ENCODE data around the gene AKAP8L. TPM values are rescaled to one million over a fixed set of nuclear protein-coding genes. Genes with fewer than 3 reads are reported as not detected.

AKAP8L gene
- total RNA-seq, 4 donors from 2014 or later: 112 to 329 (median 172) TPM

- Histone ChIP-seq H3K27ac (peak overlapping the region in 2 of 4 donors; percentile 4 to 44), H3K36me3 (peaks cover 0 to 37% (median 16%) of the 10 kb centered on the region in 4 donors), H3K4me3 (no peak overlapping the region), H3K4me1 (peaks cover 13 to 37% (median 23%) of the 10 kb centered on the region in 4 donors), H3K27me3 (no peaks in the 10 kb centered on the region), H3K9me3 (no peaks in the 10 kb centered on the region)
- 82% methylated on average over 11 of the region's 21 CpGs; no CpG with 5 or more reads in 1 of the 2 donors for WGBS, 2 donors (ENCODE audit: low coverage in 1 of 2)
- intact Hi-C loops (cut with DNase I; ENCODE audit: low total_unique reads) (no loop called here), in situ Hi-C loops (cut with MboI; ENCODE audit: low pct_ligation_motif_present in 1 of 4, low pct_unique_long_range_greater_than_20kb in 1 of 4, low sequenced_read_pairs in 3 of 4) (no loop called here)
- TF ChIP-seq, protein P1, sequence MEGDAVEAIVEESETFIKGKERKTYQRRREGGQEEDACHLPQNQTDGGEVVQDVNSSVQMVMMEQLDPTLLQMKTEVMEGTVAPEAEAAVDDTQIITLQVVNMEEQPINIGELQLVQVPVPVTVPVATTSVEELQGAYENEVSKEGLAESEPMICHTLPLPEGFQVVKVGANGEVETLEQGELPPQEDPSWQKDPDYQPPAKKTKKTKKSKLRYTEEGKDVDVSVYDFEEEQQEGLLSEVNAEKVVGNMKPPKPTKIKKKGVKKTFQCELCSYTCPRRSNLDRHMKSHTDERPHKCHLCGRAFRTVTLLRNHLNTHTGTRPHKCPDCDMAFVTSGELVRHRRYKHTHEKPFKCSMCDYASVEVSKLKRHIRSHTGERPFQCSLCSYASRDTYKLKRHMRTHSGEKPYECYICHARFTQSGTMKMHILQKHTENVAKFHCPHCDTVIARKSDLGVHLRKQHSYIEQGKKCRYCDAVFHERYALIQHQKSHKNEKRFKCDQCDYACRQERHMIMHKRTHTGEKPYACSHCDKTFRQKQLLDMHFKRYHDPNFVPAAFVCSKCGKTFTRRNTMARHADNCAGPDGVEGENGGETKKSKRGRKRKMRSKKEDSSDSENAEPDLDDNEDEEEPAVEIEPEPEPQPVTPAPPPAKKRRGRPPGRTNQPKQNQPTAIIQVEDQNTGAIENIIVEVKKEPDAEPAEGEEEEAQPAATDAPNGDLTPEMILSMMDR (IDR thresholded peaks at IDR 0.05): no peak
- no peak for TF ChIP-seq POLR2A (IDR thresholded peaks at IDR 0.05)
- TF ChIP-seq EP300 (IDR thresholded peaks at IDR 0.05; ENCODE audit: low read depth): no peak
- TF ChIP-seq POLR2AphosphoS5 (IDR thresholded peaks at IDR 0.05): no peak
- DNase-seq: no peak
Observed at GRCh38 chr19:15374105-15374651, 44.6 kb downstream of the AKAP8L start.

GRCh38 chr19:15373644-15374043 lies 45.1 kb downstream of the AKAP8L start:
- Histone ChIP-seq H3K4me3 (no peak overlapping the region), H3K36me3 (peaks cover 0 to 41% (median 16%) of the 10 kb centered on the region in 4 donors), H3K27ac (no peak overlapping the region), H3K9me3 (no peaks in the 10 kb centered on the region), H3K27me3 (no peaks in the 10 kb centered on the region), H3K4me1 (peaks cover 13 to 37% (median 23%) of the 10 kb centered on the region in 4 donors)
- 40 to 92% methylated on average over 1 to 22 of the region's 22 CpGs for WGBS, 2 donors (ENCODE audit: low coverage in 1 of 2)
- intact Hi-C loops (cut with DNase I; ENCODE audit: low total_unique reads) (no loop called here), in situ Hi-C loops (cut with MboI; ENCODE audit: low pct_ligation_motif_present in 1 of 4, low pct_unique_long_range_greater_than_20kb in 1 of 4, low sequenced_read_pairs in 3 of 4) (no loop called here)
- DNase-seq: no peak
- TF ChIP-seq, protein P1 (IDR thresholded peaks at IDR 0.05): no peak

DNA sequence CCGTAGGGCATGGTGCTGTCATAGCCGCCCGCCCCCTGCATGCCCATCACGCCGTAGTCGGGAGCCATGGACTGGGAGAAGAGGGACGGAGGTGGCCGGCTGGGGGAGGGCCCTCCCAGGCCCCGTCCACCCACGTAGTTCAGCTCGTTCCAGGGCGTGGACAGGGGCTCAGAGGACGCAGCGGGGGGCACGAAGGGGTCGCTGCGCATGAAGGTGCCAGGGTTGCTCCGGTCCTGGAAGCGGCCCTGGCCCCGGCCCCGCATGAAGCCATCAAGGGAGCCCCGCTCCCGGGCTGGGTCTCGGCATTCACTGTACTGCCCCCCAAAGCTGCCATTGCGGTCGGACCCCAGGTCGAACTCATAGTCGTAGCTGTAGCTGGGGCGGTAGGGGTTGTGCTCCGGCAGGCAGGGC lies 45.9 kb downstream of the AKAP8L start:
- H3K4me3 ChIP-seq: no peak overlapping the region
- in situ Hi-C loops (cut with MboI; ENCODE audit: low pct_ligation_motif_present in 1 of 4, low pct_unique_long_range_greater_than_20kb in 1 of 4, low sequenced_read_pairs in 3 of 4) (no loop called here), intact Hi-C loops (cut with DNase I; ENCODE audit: low total_unique reads) (no loop called here)
- H3K9me3 ChIP-seq: no peaks in the 10 kb centered on the region
- H3K27ac ChIP-seq: no peak overlapping the region
- peaks cover 13 to 35% (median 21%) of the 10 kb centered on the region in 4 donors for H3K4me1 ChIP-seq
- DNase-seq: no peak
- TF ChIP-seq, protein P1 (IDR thresholded peaks at IDR 0.05): no peak
- no peak for TF ChIP-seq EP300 (IDR thresholded peaks at IDR 0.05; ENCODE audit: low read depth)
- TF ChIP-seq POLR2AphosphoS5 (IDR thresholded peaks at IDR 0.05): no peak
- TF ChIP-seq POLR2A (IDR thresholded peaks at IDR 0.05): no peak
- H3K27me3 ChIP-seq: no peaks in the 10 kb centered on the region
- 93% methylated on average over 29 of the region's 30 CpGs; no CpG with 5 or more reads in 1 of the 2 donors for WGBS, 2 donors (ENCODE audit: low coverage in 1 of 2)
- peaks cover 0 to 49% (median 19%) of the 10 kb centered on the region in 4 donors for H3K36me3 ChIP-seq

DNA sequence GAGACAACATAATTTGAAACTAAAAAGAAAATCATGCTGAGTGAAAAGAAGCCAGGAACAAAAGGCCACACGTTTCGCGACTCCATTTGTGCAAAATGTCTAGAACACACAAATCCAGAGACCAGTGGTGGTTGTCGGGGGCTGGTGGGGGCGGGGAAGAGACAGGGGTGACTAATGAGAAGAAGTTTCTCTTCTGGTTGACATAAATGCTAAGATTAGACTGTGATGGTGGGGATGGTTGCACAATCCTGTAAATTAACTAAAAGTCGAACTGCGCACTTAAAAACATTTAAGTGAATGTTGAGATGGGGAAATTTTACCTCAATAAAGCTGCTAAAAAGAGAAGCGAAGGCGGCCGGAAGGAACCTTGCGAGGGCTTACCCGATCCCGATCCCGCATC lies 46.3 kb downstream of the AKAP8L start:
- Histone ChIP-seq H3K27me3 (no peaks in the 10 kb centered on the region), H3K27ac (no peak overlapping the region), H3K36me3 (peaks cover 0 to 53% (median 21%) of the 10 kb centered on the region in 4 donors), H3K9me3 (no peaks in the 10 kb centered on the region), H3K4me3 (no peak overlapping the region), H3K4me1 (peaks cover 10 to 30% (median 17%) of the 10 kb centered on the region in 4 donors)
- WGBS, 2 donors (ENCODE audit: low coverage in 1 of 2): 67 to 91% methylated on average over 3 to 14 of the region's 14 CpGs
- in situ Hi-C loops (cut with MboI; ENCODE audit: low pct_ligation_motif_present in 1 of 4, low pct_unique_long_range_greater_than_20kb in 1 of 4, low sequenced_read_pairs in 3 of 4) (no loop called here), intact Hi-C loops (cut with DNase I; ENCODE audit: low total_unique reads) (no loop called here)
- DNase-seq: no peak
- TF ChIP-seq POLR2AphosphoS5 (IDR thresholded peaks at IDR 0.05) (no peak), EP300 (IDR thresholded peaks at IDR 0.05; ENCODE audit: low read depth) (no peak)
- TF ChIP-seq, protein P1 (IDR thresholded peaks at IDR 0.05): no peak

Measured in transverse colon (tissue), 4 donors.